Measurements from ENCODE around the gene KANSL1. TPM values are rescaled to one million over a fixed set of nuclear protein-coding genes. Genes with fewer than 3 reads are reported as not detected.

KANSL1 gene
- polyA plus RNA-seq, 1 of the 3 experiments (the other 2 are of a cell fraction): 10.0 TPM

GRCh38 chr17:46059486-46059885 lies 133.7 kb downstream of the KANSL1 start:
- H3F3A ChIP-seq (replicated peaks; ENCODE audit: insufficient read depth): peaks cover 66% of the 10 kb centered on the region
- no peak overlapping the region for H3K4me2 ChIP-seq
- CTCF ChIA-PET: interaction anchor here (1.2 to 5.5 kb wide), 10 partner anchors 9 to 153 kb away, joined by 3 to 48 read pairs (median 8); partner anchors contain the start of gene KANSL1
- no peaks in the 10 kb centered on the region for H3K9me3 ChIP-seq
- H4K20me1 ChIP-seq (ENCODE audit: insufficient read depth): peaks cover 74% of the 10 kb centered on the region
- H2AFZ ChIP-seq (ENCODE audit: low read depth): no peak overlapping the region
- no peak overlapping the region for H3K4me3 ChIP-seq (ENCODE audit: low read depth in 2 of 2, low read length in 1 of 2)
- POLR2A ChIA-PET: no interaction called here
- TF ChIP-seq FOSL2 (IDR thresholded peaks at IDR 0.05; ENCODE audit: borderline replicate concordance, low read depth) (no peak), MXI1 (IDR thresholded peaks at IDR 0.05; ENCODE audit: low read depth, low read length) (no peak), USF1 (IDR thresholded peaks at IDR 0.05; ENCODE audit: borderline replicate concordance, low read depth) (no peak), SIN3A (IDR thresholded peaks at IDR 0.05; ENCODE audit: borderline replicate concordance, low read depth, low read length) (no peak)
- no peak overlapping the region for H3K9ac ChIP-seq
- WGBS (ENCODE audit: low lambda C conversion rate): 96% methylated on average over 6 of the region's 6 CpGs
- peaks cover 80% of the 10 kb centered on the region for H3K79me2 ChIP-seq (ENCODE audit: insufficient read depth)
- H3K27me3 ChIP-seq (ENCODE audit: insufficient read depth): no peaks in the 10 kb centered on the region
- peaks cover 2 to 27% of the 10 kb centered on the region in 2 experiments; a peak in 3 of 4 replicates for H3K4me1 ChIP-seq (ENCODE audit: control insufficient read depth in 1 of 2, insufficient read depth in 2 of 2, low read depth in 1 of 2, low read length in 1 of 2)
- H3K27ac ChIP-seq (ENCODE audit: low read depth in 2 of 2, low read length in 1 of 2): no peak overlapping the region
- peaks cover 15 to 31% of the 10 kb centered on the region in 2 experiments for H3K36me3 ChIP-seq (replicated peaks in 1 of 2; ENCODE audit: control insufficient read depth in 1 of 2, insufficient read depth in 2 of 2, low read length in 1 of 2)
- no peaks in the 10 kb centered on the region for H3K9me2 ChIP-seq
- no peak for DNase-seq

- CTCF ChIA-PET: interaction anchor here (0.7 to 5.5 kb wide), 12 partner anchors 9 to 471 kb away, joined by 3 to 48 read pairs (median 4); partner anchors contain the start of gene KANSL1
- H3K79me2 ChIP-seq (ENCODE audit: insufficient read depth): peaks cover 83% of the 10 kb centered on the region
These were observed 135.9 kb downstream of the KANSL1 start for GRCh38 chr17:46057366-46057765.

More at GRCh38 chr17:46057366-46057765, 135.9 kb downstream of the KANSL1 start:
- Histone ChIP-seq H3K9me3 (no peaks in the 10 kb centered on the region), H3K4me1 (ENCODE audit: control insufficient read depth in 1 of 2, insufficient read depth in 2 of 2, low read depth in 1 of 2, low read length in 1 of 2) (peaks cover 2 to 17% of the 10 kb centered on the region in 2 experiments; a peak in 3 of 4 replicates), H4K20me1 (ENCODE audit: insufficient read depth) (peaks cover 55% of the 10 kb centered on the region), H3K9me2 (no peaks in the 10 kb centered on the region), H3K9ac (no peak overlapping the region), H3K4me3 (ENCODE audit: low read depth in 2 of 2, low read length in 1 of 2) (no peak overlapping the region), H3K4me2 (peak overlapping the region; percentile 17; the same call in 1 of the 2 replicates), H3K27ac (ENCODE audit: low read depth in 2 of 2, low read length in 1 of 2) (peak overlapping the region; percentile 9 to 87; a peak in 3 of 4 replicates), H3F3A (replicated peaks; ENCODE audit: insufficient read depth) (peaks cover 53% of the 10 kb centered on the region), H3K36me3 (replicated peaks in 1 of 2; ENCODE audit: control insufficient read depth in 1 of 2, insufficient read depth in 2 of 2, low read length in 1 of 2) (peaks cover 15 to 26% of the 10 kb centered on the region in 2 experiments), H3K27me3 (ENCODE audit: insufficient read depth) (no peaks in the 10 kb centered on the region), H2AFZ (ENCODE audit: low read depth) (no peak overlapping the region)
- TF ChIP-seq GABPA (IDR thresholded peaks at IDR 0.05; ENCODE audit: low read depth) (no peak), EZH2phosphoT487 (IDR thresholded peaks at IDR 0.05; ENCODE audit: borderline replicate concordance, low read depth) (no peak), SMC3 (IDR thresholded peaks at IDR 0.05; ENCODE audit: low read depth, low read length) (no peak), ELF1 (IDR thresholded peaks at IDR 0.05) (no peak), CHD2 (IDR thresholded peaks at IDR 0.05; ENCODE audit: low read length, partially characterized antibody) (no peak), NFIC (IDR thresholded peaks at IDR 0.05; ENCODE audit: borderline replicate concordance) (no peak), IRF3 (IDR thresholded peaks at IDR 0.05; ENCODE audit: low read depth, low read length) (no peak), TAF1 (IDR thresholded peaks at IDR 0.05; ENCODE audit: borderline replicate concordance, low read depth, low read length) (no peak), FOXJ3 (CRISPR knock-in tag; IDR thresholded peaks at IDR 0.05) (no peak), RXRA (IDR thresholded peaks at IDR 0.05; ENCODE audit: borderline replicate concordance, low read depth) (no peak), USF2 (IDR thresholded peaks at IDR 0.05; ENCODE audit: borderline replicate concordance, low read depth, low read length) (no peak), GATA2 (CRISPR knock-in tag; IDR thresholded peaks at IDR 0.05) (no peak), EP300 (IDR thresholded peaks at IDR 0.05; ENCODE audit: borderline replicate concordance in 1 of 2, low read depth in 1 of 2, low read length in 1 of 2) (no peak), RFX5 (IDR thresholded peaks at IDR 0.05; ENCODE audit: low read length) (no peak), FOSL2 (IDR thresholded peaks at IDR 0.05; ENCODE audit: borderline replicate concordance, low read depth) (no peak), REST (IDR thresholded peaks at IDR 0.05; ENCODE audit: low read depth, low read length) (no peak), PBX3 (IDR thresholded peaks at IDR 0.05) (no peak), MXI1 (IDR thresholded peaks at IDR 0.05; ENCODE audit: low read depth, low read length) (no peak)
- 73% methylated on average over 4 of the region's 4 CpGs for WGBS (ENCODE audit: low lambda C conversion rate)
- no peak for DNase-seq
- POLR2A ChIA-PET: no interaction called here
